KBM-7 (cell line): Measurements from ENCODE around the gene PLA2G12A.
A peak's percentile ranks its signal among the peaks of the same experiment; 100 is the strongest.

Source experiments
- DNase-seq: peaks from one replicate; pipeline ENCODE4 v3.0.0-alpha.2; 2015
- in situ Hi-C: fragments of 300-500 bp; cut with MboI; formaldehyde crosslinking; loops from 2 replicates; pipeline ENCODE4 v1.14.3; 2020; ENCODE audit warnings: low sequenced_read_pairs, low pct_unique_long_range_greater_than_20kb, mixed read lengths

Gene PLA2G12A

GRCh38 chr4:109729718-109730618 lies at the start of gene PLA2G12A:
TSS of gene PLA2G12A (minus strand) at chr4:109730070. CDS start at chr4:109729809, 261 bp downstream.
- in situ Hi-C loops, result no loop called here
- DNase-seq, result peak; percentile 83

- DNase-seq, result no peak
Measured at GRCh38 chr4:109764789-109765402, 35.0 kb upstream of the PLA2G12A start.

DNA sequence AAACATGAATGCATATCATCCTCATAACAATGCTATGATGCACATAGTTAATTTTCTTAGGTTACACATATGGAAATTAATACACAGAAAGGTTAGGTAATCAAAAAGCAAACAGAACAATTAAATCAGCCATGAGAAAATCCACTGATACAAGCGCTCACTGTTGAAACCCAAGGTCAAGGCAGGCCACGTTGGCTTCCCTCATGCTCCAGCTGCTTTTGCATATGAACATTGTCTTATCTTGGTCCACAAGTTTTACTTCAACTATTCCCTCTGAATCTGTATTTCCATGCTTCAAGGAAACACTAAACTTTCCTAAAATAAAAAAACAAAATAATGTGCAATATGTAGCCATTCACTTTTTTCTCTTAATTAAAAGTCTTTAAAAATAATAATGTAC lies 34.5 kb upstream of the PLA2G12A start:
- DNase-seq, result no peak
- in situ Hi-C loops, result no loop called here

More at GRCh38 chr4:109764789-109765402, 35.0 kb upstream of the PLA2G12A start:
- in situ Hi-C loops, result no loop called here

DNA sequence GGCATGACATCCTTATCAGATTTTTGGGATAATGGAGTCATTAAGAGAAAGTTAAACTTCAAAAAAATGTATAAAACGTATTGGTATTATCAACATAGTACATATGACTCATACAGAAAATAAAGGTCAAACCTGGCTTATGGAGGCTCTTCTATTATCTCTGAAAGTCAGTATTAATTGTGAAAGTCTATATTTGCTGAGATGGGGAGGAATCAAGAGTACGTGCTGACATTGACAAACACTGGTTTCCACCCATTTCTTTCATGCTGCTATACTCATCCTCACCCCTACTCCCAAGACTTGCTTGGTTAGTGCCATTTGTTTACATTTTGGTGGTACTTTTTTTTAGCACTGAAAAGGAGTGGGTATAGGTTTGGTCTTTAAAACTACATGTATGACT lies 30.8 kb upstream of the PLA2G12A start:
- in situ Hi-C loops, result no loop called here

DNA sequence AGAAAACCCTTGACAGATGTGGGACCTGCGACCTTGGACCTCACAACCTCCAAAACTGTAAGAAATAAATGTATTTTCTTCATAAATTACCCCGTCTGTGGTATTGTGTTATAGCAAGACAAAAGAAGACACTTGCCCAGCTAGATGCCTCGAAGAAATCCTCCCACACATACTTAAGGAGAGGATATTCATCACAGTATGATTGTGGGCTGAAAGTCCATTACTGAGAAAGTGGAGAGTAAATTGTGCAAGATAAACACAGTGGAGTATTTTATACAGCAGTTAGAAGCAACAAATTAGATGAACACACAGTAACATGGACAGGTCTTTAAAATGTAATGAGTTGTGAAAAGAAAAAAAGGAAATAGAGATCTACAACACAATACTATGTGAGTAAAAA lies 25.8 kb upstream of the PLA2G12A start:
- in situ Hi-C loops, result no loop called here
- peak; percentile 21 for DNase-seq

More for the DNA sequence above, 30.8 kb upstream of the PLA2G12A start:
- no peak for DNase-seq

- peak; percentile 53 for DNase-seq
- in situ Hi-C loops, result no loop called here
Measured at GRCh38 chr4:109754093-109754857, 24.4 kb upstream of the PLA2G12A start.

DNA sequence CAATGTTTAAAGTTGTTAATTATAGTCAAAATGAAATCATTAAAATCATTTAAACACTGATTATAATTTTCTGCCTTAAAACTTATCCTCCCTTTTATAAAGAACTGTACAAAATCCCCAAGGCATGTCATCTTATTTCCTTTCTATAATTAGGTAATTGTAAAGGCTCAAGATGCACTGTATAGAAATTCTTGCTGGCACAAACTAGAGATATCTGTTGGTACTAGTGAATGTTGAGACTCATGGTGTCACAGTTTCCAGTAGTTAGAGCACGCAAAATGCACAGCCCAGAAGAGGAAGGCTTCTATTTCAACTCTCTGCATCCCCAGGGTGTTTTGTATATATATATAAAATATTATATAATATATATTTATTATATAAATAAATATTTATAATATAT lies 22.7 kb upstream of the PLA2G12A start:
- in situ Hi-C loops, result no loop called here
- peak; percentile 15 for DNase-seq

DNA sequence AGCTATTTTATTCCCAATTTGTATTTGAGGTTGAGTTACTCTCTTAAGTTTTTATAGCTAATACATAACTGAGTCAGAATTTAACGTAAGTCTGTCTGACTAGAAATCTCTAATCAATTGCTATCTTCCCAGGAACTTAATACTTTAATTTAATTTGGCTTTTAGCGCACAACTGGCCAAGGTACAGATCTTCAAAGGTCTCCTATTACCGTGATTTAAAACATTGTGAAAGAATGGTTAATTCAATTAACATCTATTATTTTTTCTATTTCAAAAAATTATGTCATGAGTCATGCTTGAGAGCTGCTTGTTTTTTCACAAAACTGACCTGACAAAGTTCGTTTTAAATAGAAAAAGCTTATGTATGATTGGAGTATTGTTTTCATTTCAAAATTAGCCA lies 22.0 kb upstream of the PLA2G12A start:
- in situ Hi-C loops, result no loop called here
- DNase-seq, result no peak

DNA sequence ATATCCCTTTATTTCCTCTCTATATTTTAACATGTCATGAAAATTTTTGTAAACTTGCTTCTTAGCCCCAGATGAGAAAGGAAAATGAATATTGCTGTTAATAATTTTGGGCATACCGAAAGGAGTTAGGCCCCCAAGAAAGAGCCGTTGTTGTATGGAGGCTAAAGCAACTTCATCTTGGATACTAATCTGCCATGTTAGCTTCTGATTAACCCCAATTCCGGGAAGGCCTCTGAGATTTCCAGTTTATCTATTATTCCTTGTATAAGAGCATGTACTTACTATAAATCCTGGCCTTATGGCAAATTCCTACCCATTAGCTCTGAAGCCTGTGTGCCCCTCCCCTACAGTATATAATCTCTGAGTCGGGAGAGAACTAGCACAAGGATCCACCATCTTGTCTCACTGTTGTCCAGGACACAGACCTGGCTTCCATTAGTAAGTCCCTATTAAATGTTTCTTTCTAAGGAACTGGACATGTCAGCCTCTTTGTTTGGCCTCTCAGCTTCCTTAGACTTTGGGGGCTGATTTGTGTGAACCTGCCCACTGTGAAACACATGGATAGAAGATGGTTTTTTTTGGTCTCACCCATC lies 20.9 kb upstream of the PLA2G12A start:
- in situ Hi-C loops, result no loop called here
- no peak for DNase-seq

- no peak for DNase-seq
- in situ Hi-C loops, result no loop called here
Measured at GRCh38 chr4:109749388-109750082, 19.7 kb upstream of the PLA2G12A start.

DNA sequence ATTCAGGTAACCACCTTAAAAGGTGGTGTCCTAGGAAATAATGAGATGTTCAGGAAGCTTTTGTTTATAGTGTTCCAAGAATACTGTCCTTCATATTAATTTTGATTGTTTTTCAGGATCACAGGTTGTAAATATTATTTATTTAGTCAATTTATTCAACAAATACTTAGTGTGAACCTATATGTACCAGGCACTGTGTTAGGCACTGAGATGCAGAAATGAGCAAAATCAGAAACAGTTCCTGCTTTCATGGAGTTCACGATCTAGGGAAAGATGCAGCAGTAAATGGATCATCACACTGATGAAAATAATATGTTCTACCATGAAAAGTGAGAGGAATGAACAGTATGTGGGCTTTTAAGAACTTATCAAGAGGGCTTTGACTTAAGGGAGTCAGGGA lies 18.2 kb upstream of the PLA2G12A start:
- in situ Hi-C loops, result no loop called here
- DNase-seq, result no peak

DNA sequence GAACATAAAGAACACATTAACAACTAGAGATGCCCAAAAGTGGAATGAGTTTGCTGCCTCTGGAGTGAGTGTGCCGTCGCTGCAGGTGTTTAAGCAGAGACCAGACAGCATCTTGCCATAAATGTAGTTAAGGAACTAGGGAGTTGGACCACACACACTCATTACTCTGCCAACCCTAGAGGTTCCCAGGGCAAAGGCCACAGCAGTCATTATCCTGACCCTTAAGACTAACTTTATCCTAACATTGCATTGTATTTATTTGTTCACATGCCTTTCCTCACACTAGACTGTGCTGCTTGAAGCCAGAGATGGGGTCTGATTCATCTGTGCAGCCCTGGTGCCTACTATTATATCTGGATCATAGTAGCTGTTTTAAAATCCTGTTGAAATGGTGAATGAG lies 16.9 kb upstream of the PLA2G12A start:
- in situ Hi-C loops, result no loop called here
- no peak for DNase-seq

GRCh38 chr4:109745830-109746229 lies 16.0 kb upstream of the PLA2G12A start:
- in situ Hi-C loops, result no loop called here
- DNase-seq, result no peak

- in situ Hi-C loops, result no loop called here
- DNase-seq, result no peak
Measured at GRCh38 chr4:109739547-109739946, 9.7 kb upstream of the PLA2G12A start.

DNA sequence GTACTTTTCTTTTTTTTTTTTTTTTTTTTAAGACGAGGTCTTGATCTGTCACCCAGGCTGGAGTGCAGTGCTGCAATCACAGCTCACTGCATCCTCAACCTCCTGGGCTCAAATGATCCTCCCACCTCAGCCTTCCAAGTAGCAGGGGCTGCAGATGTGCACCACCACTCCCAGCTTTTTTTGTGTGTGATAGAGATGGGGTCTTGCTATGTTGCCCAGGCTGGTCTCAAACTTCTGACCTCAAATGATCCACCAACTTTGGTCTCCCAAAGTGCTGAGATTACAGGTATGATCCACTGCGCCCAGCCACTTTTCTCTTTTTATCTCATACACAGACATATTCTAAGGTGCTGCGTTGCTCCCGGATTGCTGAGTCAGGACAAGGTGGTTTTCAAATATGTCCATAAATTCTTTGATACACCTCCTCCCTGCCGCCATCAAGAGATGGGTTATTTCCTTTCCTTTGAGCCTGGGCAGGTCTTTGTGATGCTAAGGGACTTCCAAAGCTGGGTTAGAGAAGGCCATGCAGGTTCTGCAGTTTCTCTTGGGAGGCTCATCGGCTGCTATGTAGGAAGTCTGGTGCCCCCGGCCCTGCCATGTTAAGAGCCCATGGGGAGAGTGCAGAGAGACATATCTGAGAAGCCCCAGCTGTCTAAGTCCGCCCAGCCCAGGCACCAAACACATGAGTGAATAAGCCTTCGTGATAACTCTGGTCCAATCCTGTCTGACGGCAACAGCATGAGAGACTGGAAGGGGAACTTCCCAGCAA lies 8.4 kb upstream of the PLA2G12A start:
- no peak for DNase-seq
- in situ Hi-C loops, result no loop called here

DNA sequence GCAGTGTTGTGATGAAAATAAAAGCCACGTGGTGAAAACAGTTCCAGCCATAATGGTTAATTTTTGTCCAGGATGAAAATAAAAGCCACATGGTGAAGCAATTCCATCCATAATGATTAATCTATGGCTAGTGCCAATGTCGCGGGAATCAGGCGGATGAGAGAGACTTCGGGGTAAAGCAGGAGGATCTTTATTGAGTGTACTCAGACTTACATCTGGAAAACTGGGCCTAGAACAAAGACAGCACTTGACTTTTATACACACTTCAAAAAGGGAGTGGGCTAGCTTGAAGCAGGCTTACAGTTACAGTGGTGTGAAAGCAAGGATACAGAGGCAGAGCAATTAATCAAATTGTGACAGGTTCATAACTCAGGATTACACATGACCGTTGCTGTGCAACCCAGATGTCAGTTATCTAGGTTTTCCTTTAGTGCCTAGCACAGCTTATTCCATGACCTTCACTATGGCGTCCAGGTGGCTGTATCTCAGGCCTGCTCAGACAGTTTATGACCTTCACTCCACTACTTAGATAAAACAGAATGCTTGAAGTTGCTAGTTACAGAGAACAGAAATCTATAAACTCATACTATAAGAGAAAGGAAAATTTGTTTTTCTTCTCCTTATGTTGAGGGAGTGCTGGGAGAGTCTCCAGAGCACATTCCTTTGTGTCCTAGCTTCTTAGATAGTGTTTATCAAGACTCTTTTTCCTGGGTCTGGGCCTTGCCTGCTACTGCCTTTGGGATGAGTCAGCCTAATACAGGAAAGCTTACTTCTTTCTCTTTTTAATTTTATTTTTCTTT lies 5.9 kb upstream of the PLA2G12A start:
- in situ Hi-C loops, result no loop called here
- no peak for DNase-seq

GRCh38 chr4:109733728-109734127 lies 3.9 kb upstream of the PLA2G12A start:
- in situ Hi-C loops, result no loop called here
- DNase-seq, result no peak
